Measurements from ENCODE around the gene MS4A3.
"Not testable (repeated sequence)": the region's sequence is repeated elsewhere in the genome, so short reads cannot be mapped to it uniquely, and the experiment has no call there.

The MS4A3 gene

GRCh38 chr11:60095477-60096120 lies 39.1 kb downstream of the MS4A3 start:
- no peak for DNase-seq (ENCODE audit: low read depth)

GRCh38 chr11:60097189-60097588 lies 40.7 kb downstream of the MS4A3 start:
- DNase-seq (ENCODE audit: low read depth) = no peak

- DNase-seq (ENCODE audit: low read depth) = no peak
These were observed 42.0 kb downstream of the MS4A3 start for GRCh38 chr11:60098508-60098907.

DNA sequence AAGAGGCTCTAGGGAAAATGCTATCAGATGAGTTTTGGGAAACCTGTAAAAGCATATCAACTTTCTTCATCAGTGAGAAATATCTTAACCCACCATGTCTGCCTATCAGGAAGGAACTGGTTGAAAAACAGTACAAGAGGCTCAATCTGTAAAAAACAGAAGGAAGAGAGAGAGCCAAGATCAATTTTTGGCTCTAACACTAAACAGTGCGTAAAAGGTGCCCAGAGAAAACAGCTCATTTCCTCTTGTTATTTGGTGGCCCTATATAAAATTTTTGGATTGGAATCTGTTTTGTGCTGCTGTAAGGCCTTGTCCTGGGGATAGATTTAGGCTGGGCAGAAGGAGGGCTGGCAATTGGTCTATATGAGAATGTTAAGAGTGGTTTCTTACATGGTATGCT lies 44.1 kb downstream of the MS4A3 start:
- DNase-seq (ENCODE audit: low read depth) = no peak

DNA sequence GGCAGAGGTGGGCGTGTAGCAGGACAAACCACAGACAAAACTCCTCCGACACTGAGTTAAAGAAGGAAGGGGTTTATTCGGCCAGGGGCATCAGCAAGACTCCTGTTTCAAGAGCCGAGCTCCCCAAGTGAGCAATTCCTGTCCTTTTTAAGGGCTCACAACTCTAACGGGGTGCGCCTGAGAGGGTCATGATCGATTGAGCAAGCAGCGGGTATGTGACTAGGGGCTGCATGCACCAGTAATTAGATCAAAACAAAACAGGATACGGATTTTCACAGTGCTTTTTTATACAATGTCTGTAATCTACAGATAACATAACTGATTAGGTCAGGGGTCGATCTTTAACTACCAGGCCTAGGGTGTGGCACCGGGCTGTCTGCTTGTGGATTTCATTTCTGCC lies 44.9 kb downstream of the MS4A3 start:
- DNase-seq (ENCODE audit: low read depth) = not testable (repeated sequence)

DNA sequence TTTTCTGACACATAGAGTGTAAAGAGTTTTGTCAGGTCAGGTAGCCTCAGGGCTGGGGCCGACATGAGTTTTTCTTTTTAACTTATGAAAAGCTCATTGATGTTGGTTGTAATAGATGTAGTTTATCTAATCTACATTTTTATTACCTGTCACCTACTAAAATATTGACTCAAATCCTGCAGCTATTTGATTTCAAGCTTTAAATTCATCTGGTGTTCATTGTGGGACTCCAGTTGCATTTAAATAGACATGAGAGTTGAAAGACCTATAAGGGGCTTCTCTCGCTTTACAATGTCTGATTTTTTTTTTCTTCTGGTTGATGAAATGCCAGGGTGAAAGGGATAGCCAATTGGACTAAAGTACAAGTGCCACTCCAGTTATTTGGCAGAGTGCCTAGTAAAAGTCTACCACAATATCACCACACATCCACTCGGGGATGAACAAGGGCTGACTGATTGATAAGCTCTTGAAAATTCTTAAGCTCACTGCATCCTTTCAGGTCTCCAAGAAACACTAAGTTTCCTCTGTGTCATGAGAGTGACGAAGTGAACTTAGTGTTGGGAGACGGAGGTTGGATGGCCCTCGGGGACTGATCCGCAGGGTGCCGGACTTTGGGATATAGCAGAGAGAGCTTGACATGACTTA lies 48.1 kb downstream of the MS4A3 start:
- DNase-seq (ENCODE audit: low read depth) = not testable (repeated sequence)

GRCh38 chr11:60108631-60109030 lies 52.2 kb downstream of the MS4A3 start:
- DNase-seq (ENCODE audit: low read depth) = not testable (repeated sequence)

- no peak for DNase-seq (ENCODE audit: low read depth)
These were observed 55.3 kb downstream of the MS4A3 start for GRCh38 chr11:60111793-60112192.

GRCh38 chr11:60116996-60117790 lies 60.7 kb downstream of the MS4A3 start:
- DNase-seq (ENCODE audit: low read depth) = no peak

DNA sequence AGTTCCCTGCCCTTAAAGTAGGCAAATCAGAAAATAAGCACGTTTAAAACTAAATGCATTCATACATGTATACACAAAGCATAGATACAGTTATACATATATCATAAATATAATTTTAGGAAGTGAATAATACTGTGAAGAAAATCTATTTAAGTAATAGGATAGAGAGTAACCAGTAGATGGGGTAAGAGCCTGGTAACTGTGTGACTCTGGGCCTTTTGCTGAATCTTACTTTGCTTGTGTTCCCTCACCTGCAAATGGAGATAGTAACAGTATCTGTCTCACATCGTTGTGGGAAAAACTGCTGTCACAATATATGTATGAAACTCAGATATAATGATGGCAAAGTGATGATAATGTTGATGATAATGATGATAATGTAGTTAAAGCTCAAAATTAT lies 61.9 kb downstream of the MS4A3 start:
- DNase-seq (ENCODE audit: low read depth) = no peak

GRCh38 chr11:60119710-60120109 lies 63.2 kb downstream of the MS4A3 start:
- DNase-seq (ENCODE audit: low read depth) = no peak

Measured in GM04504 (cell line).